Measurements from ENCODE around the gene SAPCD2.
A peak's percentile ranks its signal among the peaks of the same experiment; 100 is the strongest.

The SAPCD2 gene

DNA sequence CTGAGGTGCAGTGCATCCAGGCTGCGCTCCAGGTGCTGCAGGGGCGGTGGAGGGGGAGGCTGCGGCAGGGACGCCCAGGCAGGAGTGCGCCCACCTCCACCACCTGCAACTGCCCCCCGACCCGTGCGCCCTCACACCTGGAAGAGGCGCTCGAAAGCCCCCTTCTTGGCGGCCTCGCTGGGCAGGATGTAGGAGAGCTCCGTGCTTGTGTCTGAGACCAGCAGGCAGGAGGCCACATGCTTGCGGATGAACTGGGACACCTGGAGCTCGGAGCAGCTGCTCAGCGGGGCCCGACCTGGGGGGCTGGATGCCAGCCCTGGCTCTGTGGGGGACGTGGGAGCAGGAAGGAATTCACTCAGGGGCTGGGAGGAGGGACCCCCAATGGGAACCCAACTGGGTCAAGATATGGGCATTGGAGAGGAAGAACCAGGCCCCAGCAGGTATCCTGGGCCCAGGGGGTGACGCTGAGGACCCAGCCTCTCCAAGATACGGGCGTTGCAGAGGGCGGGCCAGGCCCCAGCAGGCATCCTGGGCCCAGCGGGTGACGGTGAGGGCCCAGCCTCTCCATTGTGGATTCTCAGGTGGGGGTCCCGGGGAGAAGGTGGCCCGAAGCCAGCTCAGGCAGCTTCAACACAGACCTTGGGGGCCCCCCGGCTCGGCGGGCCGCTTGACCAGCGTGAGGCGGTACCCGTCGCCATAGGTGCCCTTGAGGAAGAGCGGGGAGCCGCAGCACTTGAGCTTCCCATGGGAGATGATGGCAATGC lies 55.4 kb downstream of the SAPCD2 start:
- no peaks in the 10 kb centered on the region for H3K4me1 ChIP-seq (ENCODE audit: control insufficient read depth, insufficient read depth, low read length)
- peaks cover 0 to 59% of the 10 kb centered on the region in 2 experiments; a peak in 1 of 3 replicates for H3K36me3 ChIP-seq (ENCODE audit: control insufficient read depth in 2 of 2, insufficient read depth in 1 of 2, low read length in 2 of 2)
- CTCF ChIA-PET, result interaction anchor here (0.7 to 1.8 kb wide), 4 partner anchors 12 to 120 kb away, joined by 3 to 6 read pairs (median 4); no protein-coding TSS in a partner anchor
- no peaks in the 10 kb centered on the region for H3K9me3 ChIP-seq (ENCODE audit: control insufficient read depth, insufficient read depth, low read depth, low read length)
- POLR2A ChIA-PET, result interaction anchor here (1.0 kb wide), 1 partner anchor 19 kb away, joined by 4 read pairs; the partner anchor contains the start of gene CLIC3
- no peak overlapping the region for H3K27ac ChIP-seq (ENCODE audit: extremely low read depth, low read depth, low read length)
- H3K4me3 ChIP-seq (ENCODE audit: low read depth, low read length), result no peak overlapping the region
- TF ChIP-seq ZIC2 (tag by site-specific recombination; IDR thresholded peaks at IDR 0.05) (peak; percentile 83), ZNF626 (tag by site-specific recombination; IDR thresholded peaks at IDR 0.05) (no peak)

DNA sequence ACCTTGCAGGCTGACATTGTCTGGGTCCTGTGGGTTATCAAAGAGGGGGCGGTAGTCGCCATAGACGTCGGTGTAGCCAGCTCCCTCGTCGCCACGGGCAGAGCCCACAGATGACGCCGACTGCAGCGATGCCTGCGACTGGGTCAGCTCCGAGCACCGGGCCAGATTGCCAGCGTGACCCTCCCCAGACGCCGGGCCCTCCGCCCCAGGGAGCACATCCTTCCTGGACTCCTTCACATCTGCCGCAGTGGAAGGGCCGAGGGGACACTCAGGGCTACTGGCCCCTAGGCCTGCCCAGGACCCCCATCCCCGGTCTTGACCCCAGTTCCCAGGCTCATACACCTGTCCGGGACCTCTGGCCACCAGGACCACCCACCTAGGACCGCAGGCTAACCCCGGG lies 56.2 kb downstream of the SAPCD2 start:
- ChIA-PET POLR2A (no interaction called here), CTCF (no interaction called here)
- H3K4me1 ChIP-seq (ENCODE audit: control insufficient read depth, insufficient read depth, low read length), result no peaks in the 10 kb centered on the region
- no peak overlapping the region for H3K4me3 ChIP-seq (ENCODE audit: low read depth, low read length)
- H3K36me3 ChIP-seq (ENCODE audit: control insufficient read depth in 2 of 2, insufficient read depth in 1 of 2, low read length in 2 of 2), result peaks cover 0 to 64% of the 10 kb centered on the region in 2 experiments; a peak in 1 of 3 replicates
- no peaks in the 10 kb centered on the region for H3K9me3 ChIP-seq (ENCODE audit: control insufficient read depth, insufficient read depth, low read depth, low read length)
- H3K27ac ChIP-seq (ENCODE audit: extremely low read depth, low read depth, low read length), result no peak overlapping the region
- no peak for TF ChIP-seq KLF7 (tag by site-specific recombination; IDR thresholded peaks at IDR 0.05; ENCODE audit: borderline replicate concordance)
- no peak for TF ChIP-seq ZNF623 (tag by site-specific recombination; IDR thresholded peaks at IDR 0.05)
- TF ChIP-seq, protein P1, sequence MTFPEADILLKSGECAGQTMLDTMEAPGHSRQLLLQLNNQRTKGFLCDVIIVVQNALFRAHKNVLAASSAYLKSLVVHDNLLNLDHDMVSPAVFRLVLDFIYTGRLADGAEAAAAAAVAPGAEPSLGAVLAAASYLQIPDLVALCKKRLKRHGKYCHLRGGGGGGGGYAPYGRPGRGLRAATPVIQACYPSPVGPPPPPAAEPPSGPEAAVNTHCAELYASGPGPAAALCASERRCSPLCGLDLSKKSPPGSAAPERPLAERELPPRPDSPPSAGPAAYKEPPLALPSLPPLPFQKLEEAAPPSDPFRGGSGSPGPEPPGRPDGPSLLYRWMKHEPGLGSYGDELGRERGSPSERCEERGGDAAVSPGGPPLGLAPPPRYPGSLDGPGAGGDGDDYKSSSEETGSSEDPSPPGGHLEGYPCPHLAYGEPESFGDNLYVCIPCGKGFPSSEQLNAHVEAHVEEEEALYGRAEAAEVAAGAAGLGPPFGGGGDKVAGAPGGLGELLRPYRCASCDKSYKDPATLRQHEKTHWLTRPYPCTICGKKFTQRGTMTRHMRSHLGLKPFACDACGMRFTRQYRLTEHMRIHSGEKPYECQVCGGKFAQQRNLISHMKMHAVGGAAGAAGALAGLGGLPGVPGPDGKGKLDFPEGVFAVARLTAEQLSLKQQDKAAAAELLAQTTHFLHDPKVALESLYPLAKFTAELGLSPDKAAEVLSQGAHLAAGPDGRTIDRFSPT (tag by site-specific recombination; IDR thresholded peaks at IDR 0.05), result peak; percentile 9; the same call in 1 of the 2 replicates
- no peak for TF ChIP-seq ZNF37A (tag by site-specific recombination; IDR thresholded peaks at IDR 0.05)
- no peak for TF ChIP-seq ZNF664 (tag by site-specific recombination; IDR thresholded peaks at IDR 0.05)
- TF ChIP-seq ZNF530 (tag by site-specific recombination; IDR thresholded peaks at IDR 0.05; ENCODE audit: low read depth), result no peak
- TF ChIP-seq, protein P2, sequence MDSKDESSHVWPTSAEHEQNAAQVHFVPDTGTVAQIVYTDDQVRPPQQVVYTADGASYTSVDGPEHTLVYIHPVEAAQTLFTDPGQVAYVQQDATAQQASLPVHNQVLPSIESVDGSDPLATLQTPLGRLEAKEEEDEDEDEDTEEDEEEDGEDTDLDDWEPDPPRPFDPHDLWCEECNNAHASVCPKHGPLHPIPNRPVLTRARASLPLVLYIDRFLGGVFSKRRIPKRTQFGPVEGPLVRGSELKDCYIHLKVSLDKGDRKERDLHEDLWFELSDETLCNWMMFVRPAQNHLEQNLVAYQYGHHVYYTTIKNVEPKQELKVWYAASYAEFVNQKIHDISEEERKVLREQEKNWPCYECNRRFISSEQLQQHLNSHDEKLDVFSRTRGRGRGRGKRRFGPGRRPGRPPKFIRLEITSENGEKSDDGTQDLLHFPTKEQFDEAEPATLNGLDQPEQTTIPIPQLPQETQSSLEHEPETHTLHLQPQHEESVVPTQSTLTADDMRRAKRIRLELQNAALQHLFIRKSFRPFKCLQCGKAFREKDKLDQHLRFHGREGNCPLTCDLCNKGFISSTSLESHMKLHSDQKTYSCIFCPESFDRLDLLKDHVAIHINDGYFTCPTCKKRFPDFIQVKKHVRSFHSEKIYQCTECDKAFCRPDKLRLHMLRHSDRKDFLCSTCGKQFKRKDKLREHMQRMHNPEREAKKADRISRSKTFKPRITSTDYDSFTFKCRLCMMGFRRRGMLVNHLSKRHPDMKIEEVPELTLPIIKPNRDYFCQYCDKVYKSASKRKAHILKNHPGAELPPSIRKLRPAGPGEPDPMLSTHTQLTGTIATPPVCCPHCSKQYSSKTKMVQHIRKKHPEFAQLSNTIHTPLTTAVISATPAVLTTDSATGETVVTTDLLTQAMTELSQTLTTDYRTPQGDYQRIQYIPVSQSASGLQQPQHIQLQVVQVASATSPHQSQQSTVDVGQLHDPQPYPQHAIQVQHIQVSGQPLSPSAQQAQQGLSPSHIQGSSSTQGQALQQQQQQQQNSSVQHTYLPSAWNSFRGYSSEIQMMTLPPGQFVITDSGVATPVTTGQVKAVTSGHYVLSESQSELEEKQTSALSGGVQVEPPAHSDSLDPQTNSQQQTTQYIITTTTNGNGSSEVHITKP (tag by site-specific recombination; IDR thresholded peaks at IDR 0.05), result no peak
- TF ChIP-seq ZNF521 (tag by site-specific recombination; IDR thresholded peaks at IDR 0.05), result no peak
- 0 out of 2 replicates have a peak, but pooled peaks have one; percentile 5 for TF ChIP-seq ZFHX2 (tag by site-specific recombination; conservative IDR thresholded peaks at IDR 0.05)

DNA sequence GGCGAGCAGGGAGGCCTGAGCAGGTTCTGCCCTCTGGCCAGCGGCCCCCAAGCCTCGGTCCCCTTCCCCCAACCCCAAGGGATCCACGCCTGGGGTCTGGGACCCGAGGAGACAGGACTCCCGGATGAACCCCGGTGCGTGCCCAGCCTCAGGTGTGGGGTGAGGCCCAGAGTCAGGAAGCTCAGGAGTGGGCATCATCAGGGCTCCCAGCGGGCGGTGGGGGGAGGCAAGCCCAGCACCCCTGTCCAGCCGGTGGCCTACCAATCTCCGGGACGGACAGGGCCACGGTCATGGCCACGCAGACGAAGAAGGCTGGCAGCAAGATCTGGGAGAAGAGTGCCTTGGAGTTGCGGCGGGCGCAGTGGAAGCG lies 56.8 kb downstream of the SAPCD2 start:
- Histone ChIP-seq H3K4me1 (ENCODE audit: control insufficient read depth, insufficient read depth, low read length) (no peaks in the 10 kb centered on the region), H3K4me3 (ENCODE audit: low read depth, low read length) (no peak overlapping the region), H3K27ac (ENCODE audit: extremely low read depth, low read depth, low read length) (no peak overlapping the region), H3K36me3 (ENCODE audit: control insufficient read depth in 2 of 2, insufficient read depth in 1 of 2, low read length in 2 of 2) (peaks cover 0 to 58% of the 10 kb centered on the region in 2 experiments; a peak in 1 of 3 replicates), H3K9me3 (ENCODE audit: control insufficient read depth, insufficient read depth, low read depth, low read length) (no peaks in the 10 kb centered on the region)
- POLR2A ChIA-PET, result no interaction called here
- CTCF ChIA-PET, result no interaction called here
- TF ChIP-seq, protein P3, sequence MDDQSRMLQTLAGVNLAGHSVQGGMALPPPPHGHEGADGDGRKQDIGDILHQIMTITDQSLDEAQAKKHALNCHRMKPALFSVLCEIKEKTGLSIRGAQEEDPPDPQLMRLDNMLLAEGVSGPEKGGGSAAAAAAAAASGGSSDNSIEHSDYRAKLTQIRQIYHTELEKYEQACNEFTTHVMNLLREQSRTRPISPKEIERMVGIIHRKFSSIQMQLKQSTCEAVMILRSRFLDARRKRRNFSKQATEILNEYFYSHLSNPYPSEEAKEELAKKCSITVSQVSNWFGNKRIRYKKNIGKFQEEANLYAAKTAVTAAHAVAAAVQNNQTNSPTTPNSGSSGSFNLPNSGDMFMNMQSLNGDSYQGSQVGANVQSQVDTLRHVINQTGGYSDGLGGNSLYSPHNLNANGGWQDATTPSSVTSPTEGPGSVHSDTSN (CRISPR knock-in tag; IDR thresholded peaks at IDR 0.05), result no peak
- TF ChIP-seq ZNF76 (tag by site-specific recombination; IDR thresholded peaks at IDR 0.05; ENCODE audit: borderline replicate concordance, low read depth), result no peak
- no peak for TF ChIP-seq ZNF571 (tag by site-specific recombination; IDR thresholded peaks at IDR 0.05)
